ENCODE data around the gene RBM19.

DNA sequence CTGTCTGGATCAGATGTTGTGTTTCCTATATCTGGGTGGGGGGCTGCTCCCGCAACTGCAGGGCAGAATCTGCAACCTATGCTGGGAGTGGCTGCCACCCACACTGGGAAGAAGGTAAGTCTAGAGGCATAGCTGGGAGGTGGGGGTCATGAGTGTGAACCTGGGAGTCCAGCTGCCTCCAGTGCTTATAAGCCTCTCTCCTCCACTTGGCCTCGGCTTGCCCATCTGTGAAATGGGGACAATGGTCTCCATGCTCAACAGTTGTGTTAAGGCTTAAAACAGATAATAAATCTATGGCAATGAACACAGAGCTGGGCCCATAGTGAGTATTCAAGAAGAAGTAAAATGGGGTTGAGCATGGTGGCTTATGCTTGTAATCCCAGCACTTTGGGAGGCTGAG is 90.0 kb downstream of the RBM19 start:
- TF ChIP-seq, protein P1, sequence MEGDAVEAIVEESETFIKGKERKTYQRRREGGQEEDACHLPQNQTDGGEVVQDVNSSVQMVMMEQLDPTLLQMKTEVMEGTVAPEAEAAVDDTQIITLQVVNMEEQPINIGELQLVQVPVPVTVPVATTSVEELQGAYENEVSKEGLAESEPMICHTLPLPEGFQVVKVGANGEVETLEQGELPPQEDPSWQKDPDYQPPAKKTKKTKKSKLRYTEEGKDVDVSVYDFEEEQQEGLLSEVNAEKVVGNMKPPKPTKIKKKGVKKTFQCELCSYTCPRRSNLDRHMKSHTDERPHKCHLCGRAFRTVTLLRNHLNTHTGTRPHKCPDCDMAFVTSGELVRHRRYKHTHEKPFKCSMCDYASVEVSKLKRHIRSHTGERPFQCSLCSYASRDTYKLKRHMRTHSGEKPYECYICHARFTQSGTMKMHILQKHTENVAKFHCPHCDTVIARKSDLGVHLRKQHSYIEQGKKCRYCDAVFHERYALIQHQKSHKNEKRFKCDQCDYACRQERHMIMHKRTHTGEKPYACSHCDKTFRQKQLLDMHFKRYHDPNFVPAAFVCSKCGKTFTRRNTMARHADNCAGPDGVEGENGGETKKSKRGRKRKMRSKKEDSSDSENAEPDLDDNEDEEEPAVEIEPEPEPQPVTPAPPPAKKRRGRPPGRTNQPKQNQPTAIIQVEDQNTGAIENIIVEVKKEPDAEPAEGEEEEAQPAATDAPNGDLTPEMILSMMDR (IDR thresholded peaks at IDR 0.05), result no peak
- TF ChIP-seq POLR2A (IDR thresholded peaks at IDR 0.05), result no peak
